BLaER1 (cell line): Measurements from ENCODE around the gene AANAT.

Source experiments
- H3K27ac ChIP-seq: shearing (Covaris generic); formaldehyde crosslinking; 2 replicates; pipeline ENCODE4 v1.8.1; 2022
- H3K27me3 ChIP-seq: shearing (Covaris generic); formaldehyde crosslinking; 2 replicates; pipeline ENCODE4 v1.8.1; 2022
- H3K36me3 ChIP-seq: shearing (Covaris generic); formaldehyde crosslinking; 2 replicates; pipeline ENCODE4 v1.8.1; 2022
- H3K4me1 ChIP-seq: shearing (Covaris generic); formaldehyde crosslinking; 2 replicates; pipeline ENCODE4 v1.8.1; 2022
- H3K4me2 ChIP-seq: shearing (Covaris generic); formaldehyde crosslinking; 2 replicates; pipeline ENCODE4 v1.8.1; 2022
- H3K4me3 ChIP-seq: shearing (Covaris generic); formaldehyde crosslinking; 2 replicates; pipeline ENCODE4 v1.8.1; 2022
- H3K9ac ChIP-seq: shearing (Covaris generic); formaldehyde crosslinking; 2 replicates; pipeline ENCODE4 v1.8.1; 2022
- H3K9me3 ChIP-seq: shearing (Covaris generic); formaldehyde crosslinking; 2 replicates; pipeline ENCODE4 v1.8.1; 2022
- H4K20me1 ChIP-seq: shearing (Covaris generic); formaldehyde crosslinking; 2 replicates; pipeline ENCODE4 v1.8.1; 2022
- Cebpa-rat ChIP-seq: shearing (Covaris generic); IDR thresholded peaks from 2 replicates; pipeline ENCODE4 v1.8.1; 2022

AANAT gene

GRCh38 chr17:76431509-76431908 is 35.9 kb upstream of the AANAT start:
- H4K20me1 ChIP-seq = peaks cover 83% of the 10 kb centered on the region
- H3K9me3 ChIP-seq = no peaks in the 10 kb centered on the region; the same call in 1 of the 2 replicates
- no peak overlapping the region for H3K27ac ChIP-seq
- no peak for TF ChIP-seq Cebpa-rat
- H3K27me3 ChIP-seq = no peaks in the 10 kb centered on the region
- no peak overlapping the region for H3K4me2 ChIP-seq
- H3K4me3 ChIP-seq = no peak overlapping the region
- H3K36me3 ChIP-seq = no peaks in the 10 kb centered on the region
- no peak overlapping the region for H3K9ac ChIP-seq
- H3K4me1 ChIP-seq = peaks cover 52% of the 10 kb centered on the region

- Histone ChIP-seq H3K4me1 (peaks cover 48% of the 10 kb centered on the region), H3K36me3 (no peaks in the 10 kb centered on the region), H3K9ac (no peak overlapping the region), H3K27ac (no peak overlapping the region), H4K20me1 (peaks cover 83% of the 10 kb centered on the region), H3K4me2 (no peak overlapping the region), H3K9me3 (no peaks in the 10 kb centered on the region), H3K4me3 (no peak overlapping the region), H3K27me3 (no peaks in the 10 kb centered on the region)
- TF ChIP-seq Cebpa-rat = no peak
Observed at GRCh38 chr17:76432004-76432403, 35.4 kb upstream of the AANAT start.

GRCh38 chr17:76432712-76433336 is 34.6 kb upstream of the AANAT start:
- H3K9me3 ChIP-seq = no peaks in the 10 kb centered on the region
- no peak overlapping the region for H3K9ac ChIP-seq
- TF ChIP-seq Cebpa-rat = no peak
- peaks cover 40% of the 10 kb centered on the region for H3K4me1 ChIP-seq
- H3K27ac ChIP-seq = no peak overlapping the region
- no peaks in the 10 kb centered on the region for H3K27me3 ChIP-seq
- no peak overlapping the region; the same call in 1 of the 2 replicates for H3K4me2 ChIP-seq
- peaks cover 83% of the 10 kb centered on the region for H4K20me1 ChIP-seq
- no peak overlapping the region for H3K4me3 ChIP-seq
- no peaks in the 10 kb centered on the region for H3K36me3 ChIP-seq

GRCh38 chr17:76433693-76434092 is 33.7 kb upstream of the AANAT start:
- H3K27ac ChIP-seq = peak overlapping the region; percentile 58; the same call in 1 of the 2 replicates

GRCh38 chr17:76434870-76435269 is 32.5 kb upstream of the AANAT start:
- H3K4me1 ChIP-seq = peaks cover 20% of the 10 kb centered on the region
- peaks cover 96% of the 10 kb centered on the region for H4K20me1 ChIP-seq
- no peak overlapping the region for H3K4me3 ChIP-seq

More at GRCh38 chr17:76433693-76434092, 33.7 kb upstream of the AANAT start:
- no peak overlapping the region for H3K4me3 ChIP-seq
- peaks cover 89% of the 10 kb centered on the region for H4K20me1 ChIP-seq
- H3K36me3 ChIP-seq = 0 out of 2 replicates have a peak, but pooled peaks cover under 1% of the 10 kb centered on the region
- no peak for TF ChIP-seq Cebpa-rat
- no peaks in the 10 kb centered on the region for H3K27me3 ChIP-seq
- peaks cover 31% of the 10 kb centered on the region for H3K4me1 ChIP-seq
- H3K9ac ChIP-seq = peak overlapping the region; percentile 45; the same call in 1 of the 2 replicates
- peak overlapping the region; percentile 75 for H3K4me2 ChIP-seq
- H3K9me3 ChIP-seq = no peaks in the 10 kb centered on the region

GRCh38 chr17:76435751-76436150 is 31.7 kb upstream of the AANAT start:
- no peak for TF ChIP-seq Cebpa-rat
- H3K4me1 ChIP-seq = peaks cover 21% of the 10 kb centered on the region
- no peaks in the 10 kb centered on the region for H3K27me3 ChIP-seq
- H3K36me3 ChIP-seq = peaks cover 11% of the 10 kb centered on the region; the same call in 1 of the 2 replicates
- no peak overlapping the region for H3K4me3 ChIP-seq
- peaks cover 96% of the 10 kb centered on the region for H4K20me1 ChIP-seq
- H3K27ac ChIP-seq = no peak overlapping the region
- H3K9me3 ChIP-seq = no peaks in the 10 kb centered on the region
- no peak overlapping the region for H3K9ac ChIP-seq
- H3K4me2 ChIP-seq = no peak overlapping the region

More at GRCh38 chr17:76434870-76435269, 32.5 kb upstream of the AANAT start:
- Histone ChIP-seq H3K36me3 (peaks cover 10% of the 10 kb centered on the region; the same call in 1 of the 2 replicates), H3K27ac (no peak overlapping the region), H3K9me3 (no peaks in the 10 kb centered on the region), H3K27me3 (no peaks in the 10 kb centered on the region), H3K4me2 (peak overlapping the region; percentile 75; the same call in 1 of the 2 replicates), H3K9ac (no peak overlapping the region)
- no peak for TF ChIP-seq Cebpa-rat

- Histone ChIP-seq H4K20me1 (peaks cover 96% of the 10 kb centered on the region), H3K27me3 (no peaks in the 10 kb centered on the region), H3K27ac (no peak overlapping the region), H3K4me3 (no peak overlapping the region), H3K9me3 (no peaks in the 10 kb centered on the region), H3K4me1 (peaks cover 39% of the 10 kb centered on the region), H3K4me2 (no peak overlapping the region), H3K9ac (no peak overlapping the region), H3K36me3 (peaks cover 26% of the 10 kb centered on the region; the same call in 1 of the 2 replicates)
- TF ChIP-seq Cebpa-rat = no peak
Observed at GRCh38 chr17:76437467-76438402, 29.7 kb upstream of the AANAT start.

- Histone ChIP-seq H4K20me1 (peaks cover 99% of the 10 kb centered on the region), H3K9ac (no peak overlapping the region)
Observed at GRCh38 chr17:76438906-76439305, 28.5 kb upstream of the AANAT start.

GRCh38 chr17:76439314-76439928 is 28.0 kb upstream of the AANAT start:
- H3K4me3 ChIP-seq = no peak overlapping the region
- no peak overlapping the region for H3K4me2 ChIP-seq
- H4K20me1 ChIP-seq = peaks cover 99% of the 10 kb centered on the region
- H3K4me1 ChIP-seq = peaks cover 43% of the 10 kb centered on the region
- H3K27ac ChIP-seq = no peak overlapping the region
- no peaks in the 10 kb centered on the region for H3K27me3 ChIP-seq
- peaks cover 26% of the 10 kb centered on the region; the same call in 1 of the 2 replicates for H3K36me3 ChIP-seq
- no peak for TF ChIP-seq Cebpa-rat
- no peaks in the 10 kb centered on the region for H3K9me3 ChIP-seq
- H3K9ac ChIP-seq = no peak overlapping the region

More at GRCh38 chr17:76438906-76439305, 28.5 kb upstream of the AANAT start:
- Histone ChIP-seq H3K9me3 (no peaks in the 10 kb centered on the region), H3K4me3 (no peak overlapping the region), H3K27me3 (no peaks in the 10 kb centered on the region), H3K4me1 (peaks cover 43% of the 10 kb centered on the region), H3K27ac (no peak overlapping the region), H3K36me3 (peaks cover 26% of the 10 kb centered on the region; the same call in 1 of the 2 replicates), H3K4me2 (no peak overlapping the region)
- TF ChIP-seq Cebpa-rat = no peak
